ENCODE results near the gene RNLS.

The RNLS gene

GRCh38 chr10:88439932-88440331, 143.2 kb downstream of the RNLS start:
- Histone ChIP-seq H3K4me3 (ENCODE audit: low read depth, low read length, poor library complexity, severe bottlenecking) (no peak overlapping the region), H4K20me1 (ENCODE audit: insufficient read depth, low read length) (no peaks in the 10 kb centered on the region), H3K27ac (ENCODE audit: low read depth, low read length, poor library complexity, severe bottlenecking) (no peak overlapping the region), H3K4me1 (ENCODE audit: insufficient read depth, low read length, severe bottlenecking) (no peaks in the 10 kb centered on the region), H3K9ac (ENCODE audit: low read length) (no peak overlapping the region), H2AFZ (ENCODE audit: low read length) (no peak overlapping the region), H3K36me3 (ENCODE audit: insufficient read depth, low read length) (no peaks in the 10 kb centered on the region), H3K27me3 (ENCODE audit: insufficient read depth, low read length) (no peaks in the 10 kb centered on the region), H3K9me2 (ENCODE audit: low read depth, low read length) (no peaks in the 10 kb centered on the region), H3K9me3 (ENCODE audit: low read length) (no peaks in the 10 kb centered on the region), H3K79me2 (ENCODE audit: insufficient read depth, low read length) (no peaks in the 10 kb centered on the region), H3K4me2 (ENCODE audit: low read length) (no peak overlapping the region), H3F3A (ENCODE audit: insufficient read depth, low read length) (no peaks in the 10 kb centered on the region)
- TF ChIP-seq EZH2 (IDR thresholded peaks at IDR 0.05; ENCODE audit: borderline replicate concordance, low read length) (no peak), CTCF (IDR thresholded peaks at IDR 0.05; ENCODE audit: low read length) (no peak)

GRCh38 chr10:88437411-88437810, 145.7 kb downstream of the RNLS start:
- Histone ChIP-seq H3K36me3 (ENCODE audit: insufficient read depth, low read length) (no peaks in the 10 kb centered on the region), H3F3A (ENCODE audit: insufficient read depth, low read length) (no peaks in the 10 kb centered on the region), H3K4me1 (ENCODE audit: insufficient read depth, low read length, severe bottlenecking) (no peaks in the 10 kb centered on the region), H3K4me2 (ENCODE audit: low read length) (no peak overlapping the region), H3K4me3 (ENCODE audit: low read depth, low read length, poor library complexity, severe bottlenecking) (no peak overlapping the region), H3K9me3 (ENCODE audit: low read length) (no peaks in the 10 kb centered on the region), H3K9ac (ENCODE audit: low read length) (no peak overlapping the region), H3K9me2 (ENCODE audit: low read depth, low read length) (no peaks in the 10 kb centered on the region), H4K20me1 (ENCODE audit: insufficient read depth, low read length) (no peaks in the 10 kb centered on the region), H3K27me3 (ENCODE audit: insufficient read depth, low read length) (no peaks in the 10 kb centered on the region), H3K79me2 (ENCODE audit: insufficient read depth, low read length) (no peaks in the 10 kb centered on the region), H2AFZ (ENCODE audit: low read length) (no peak overlapping the region), H3K27ac (ENCODE audit: low read depth, low read length, poor library complexity, severe bottlenecking) (no peak overlapping the region)
- TF ChIP-seq CTCF (IDR thresholded peaks at IDR 0.05; ENCODE audit: low read length), result no peak
- no peak for TF ChIP-seq EZH2 (IDR thresholded peaks at IDR 0.05; ENCODE audit: borderline replicate concordance, low read length)

- Histone ChIP-seq H3K36me3 (ENCODE audit: insufficient read depth, low read length) (no peaks in the 10 kb centered on the region), H3K4me1 (ENCODE audit: insufficient read depth, low read length, severe bottlenecking) (no peaks in the 10 kb centered on the region), H3K9me3 (ENCODE audit: low read length) (no peaks in the 10 kb centered on the region), H3K9ac (ENCODE audit: low read length) (no peak overlapping the region), H3K4me2 (ENCODE audit: low read length) (no peak overlapping the region), H3K27me3 (ENCODE audit: insufficient read depth, low read length) (no peaks in the 10 kb centered on the region), H3K79me2 (ENCODE audit: insufficient read depth, low read length) (no peaks in the 10 kb centered on the region), H4K20me1 (ENCODE audit: insufficient read depth, low read length) (no peaks in the 10 kb centered on the region), H3K4me3 (ENCODE audit: low read depth, low read length, poor library complexity, severe bottlenecking) (no peak overlapping the region), H3K27ac (ENCODE audit: low read depth, low read length, poor library complexity, severe bottlenecking) (no peak overlapping the region), H2AFZ (ENCODE audit: low read length) (no peak overlapping the region), H3F3A (ENCODE audit: insufficient read depth, low read length) (no peaks in the 10 kb centered on the region), H3K9me2 (ENCODE audit: low read depth, low read length) (no peaks in the 10 kb centered on the region)
- TF ChIP-seq EZH2 (IDR thresholded peaks at IDR 0.05; ENCODE audit: borderline replicate concordance, low read length) (no peak), CTCF (IDR thresholded peaks at IDR 0.05; ENCODE audit: low read length) (no peak)
Observed at GRCh38 chr10:88433565-88434186, 149.4 kb downstream of the RNLS start.

Measured in OCI-LY1 (cell line).